Activated CD4-positive, alpha-beta T cell treated with anti-CD3 and anti-CD28 coated beads for 4 hours (primary cell): Measurements from ENCODE around the gene LDB2.
"Not testable (repeated sequence)": the region's sequence is repeated elsewhere in the genome, so short reads cannot be mapped to it uniquely, and the experiment has no call there.

Experiments used
- DNase-seq, 2 donors: peaks; one replicate each; pipeline ENCODE4 v3.0.0-alpha.2; 2020

The LDB2 gene

DNA sequence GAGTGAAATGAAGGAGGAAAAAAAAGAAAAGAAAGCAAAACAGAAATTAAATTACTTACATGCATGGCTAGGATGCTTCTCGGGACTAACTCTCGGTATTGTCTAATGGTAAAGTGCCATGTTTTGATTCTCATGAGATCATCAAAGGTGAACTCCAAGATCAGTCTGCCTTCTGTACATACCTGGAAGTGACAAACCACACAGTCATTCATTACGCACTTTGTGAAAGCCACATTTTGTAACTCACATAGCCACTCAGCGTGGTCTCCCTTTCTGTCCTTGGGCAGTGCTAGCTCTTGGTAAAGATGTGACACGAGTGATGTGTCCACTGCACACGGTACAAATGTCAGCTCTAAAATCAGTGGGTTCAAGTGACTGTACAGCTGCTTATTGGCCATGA, 309.8 kb downstream of the LDB2 start:
- DNase-seq, result no peak

DNA sequence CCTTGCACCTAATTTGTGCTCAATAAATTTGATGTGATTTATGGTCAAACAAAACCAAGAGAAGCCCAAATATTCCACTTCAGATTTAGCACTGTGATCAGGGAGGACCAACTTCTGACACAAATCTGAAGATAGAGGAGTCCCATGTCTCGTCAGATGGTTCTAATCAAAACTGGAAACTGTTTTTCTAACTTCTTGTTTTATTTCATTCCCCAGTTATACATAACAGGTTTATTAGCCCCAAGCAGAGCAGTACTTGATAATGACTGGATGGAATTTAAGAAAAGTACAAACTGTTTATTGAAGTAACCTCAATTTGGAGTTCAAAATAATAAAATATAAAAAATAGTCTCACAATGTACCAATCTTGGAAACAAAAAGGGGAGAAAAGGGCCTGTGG, 310.3 kb downstream of the LDB2 start:
- DNase-seq, result no peak

DNA sequence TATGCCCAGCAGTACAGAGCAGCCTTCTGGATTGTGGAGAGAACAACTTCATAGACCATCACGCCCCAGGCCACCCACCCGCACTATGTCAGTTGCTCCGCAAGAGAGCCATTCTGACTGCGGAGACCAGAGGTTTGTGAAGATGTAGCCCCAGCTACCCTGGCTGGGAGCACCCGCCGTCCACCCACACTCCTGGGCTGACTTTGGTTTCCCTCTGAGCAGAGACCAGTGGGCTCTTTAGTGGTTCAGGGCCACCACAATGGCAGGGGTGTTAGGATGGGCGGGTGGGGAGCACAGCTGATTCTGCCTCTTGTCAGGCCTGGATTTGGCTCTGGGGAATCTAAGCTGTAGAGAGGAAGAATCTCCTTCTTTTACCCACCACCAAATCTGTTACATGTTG, 313.4 kb downstream of the LDB2 start:
- no peak for DNase-seq

DNA sequence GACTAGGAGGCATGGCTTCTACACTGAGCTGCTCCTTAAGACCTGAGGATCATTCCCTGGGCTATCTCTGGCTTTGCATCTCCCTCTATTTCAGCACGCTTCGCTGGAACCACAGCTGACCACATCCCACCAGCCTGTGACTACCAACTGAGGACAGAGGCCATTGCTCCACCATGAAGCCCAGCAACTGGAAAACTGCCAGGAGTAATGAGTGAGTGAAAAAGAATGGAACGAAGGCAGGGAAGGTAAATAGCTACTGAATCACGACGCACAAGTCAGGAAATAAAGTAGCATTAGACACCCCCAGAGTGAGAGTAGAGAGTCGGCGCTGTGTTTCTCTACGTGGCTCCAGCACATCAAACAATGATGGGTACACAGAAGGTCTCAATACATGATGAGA, 314.7 kb downstream of the LDB2 start:
- no peak for DNase-seq

DNA sequence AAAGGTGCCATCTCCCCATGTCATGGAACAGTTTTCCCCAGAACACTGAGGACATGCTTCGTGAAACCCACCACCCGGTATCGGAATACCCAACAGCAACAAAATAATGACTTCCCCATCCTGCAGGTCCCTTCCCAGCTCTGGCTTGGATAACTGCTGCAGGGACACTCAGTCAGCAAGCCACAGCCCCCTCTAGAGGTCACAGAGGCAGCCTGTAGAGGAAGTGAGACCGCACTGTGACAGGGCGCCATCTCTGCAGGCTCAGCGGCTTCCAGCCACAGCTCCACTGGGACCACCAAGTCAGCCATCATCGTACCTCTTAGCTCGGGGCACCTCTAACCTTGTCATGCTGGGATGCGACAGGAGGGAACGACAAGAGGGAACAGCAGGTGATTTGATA, 315.9 kb downstream of the LDB2 start:
- DNase-seq, result no peak

DNA sequence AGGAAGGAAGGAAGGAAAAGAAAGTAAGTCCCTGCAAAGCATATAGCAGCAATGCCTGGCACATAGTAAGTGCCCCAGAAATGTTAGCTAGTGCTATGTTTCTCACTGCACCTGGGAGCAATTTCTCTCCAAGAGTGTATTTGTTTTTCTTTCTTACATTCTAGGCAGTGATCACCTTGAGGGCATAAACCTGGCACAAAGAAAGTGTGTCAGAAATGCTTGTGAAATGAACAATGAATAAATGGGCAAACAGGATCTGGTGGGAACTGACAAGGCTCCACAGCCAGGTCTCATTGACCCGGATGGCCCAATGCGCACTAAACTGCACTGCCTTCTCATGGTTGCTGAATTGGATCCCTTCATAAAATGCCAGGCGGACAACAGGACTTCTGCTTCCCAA, 316.4 kb downstream of the LDB2 start:
- no peak for DNase-seq

DNA sequence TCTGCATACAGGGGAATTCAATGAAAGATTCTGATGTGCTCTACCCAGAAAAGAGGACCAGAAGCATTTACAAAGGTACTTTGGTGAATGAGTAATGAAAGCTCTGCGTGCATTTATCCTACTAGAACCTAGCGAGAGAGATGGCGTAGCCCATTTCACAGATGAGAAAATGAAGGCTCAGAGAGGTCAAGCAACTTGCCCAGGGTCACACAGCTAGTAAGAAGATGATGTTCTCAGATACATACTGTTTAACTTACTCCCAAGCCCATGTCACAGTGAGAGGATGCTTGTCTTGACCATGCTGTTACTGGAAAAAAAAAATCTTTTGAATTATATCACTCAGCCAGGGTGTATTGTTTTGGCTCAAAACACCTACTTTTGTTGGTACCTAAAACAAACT, 317.3 kb downstream of the LDB2 start:
- no peak for DNase-seq

DNA sequence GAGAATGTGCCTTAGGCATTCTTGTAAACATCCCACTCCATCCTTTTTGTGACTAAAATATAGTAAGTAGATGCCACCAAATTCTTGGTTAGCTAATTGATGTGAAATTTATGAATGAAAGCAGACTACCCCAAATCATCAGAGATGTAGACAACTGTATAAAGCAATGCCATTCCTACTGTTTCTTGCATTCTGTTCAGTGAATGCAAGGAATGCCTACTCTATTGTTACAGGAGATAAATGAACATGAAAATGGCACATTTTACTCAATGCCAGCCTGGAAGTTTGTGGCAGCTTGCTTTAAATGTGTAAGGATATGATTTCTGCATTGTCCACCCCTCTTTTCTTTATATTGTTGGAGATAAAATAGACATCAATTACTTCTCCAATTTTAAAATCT, 317.9 kb downstream of the LDB2 start:
- no peak for DNase-seq

DNA sequence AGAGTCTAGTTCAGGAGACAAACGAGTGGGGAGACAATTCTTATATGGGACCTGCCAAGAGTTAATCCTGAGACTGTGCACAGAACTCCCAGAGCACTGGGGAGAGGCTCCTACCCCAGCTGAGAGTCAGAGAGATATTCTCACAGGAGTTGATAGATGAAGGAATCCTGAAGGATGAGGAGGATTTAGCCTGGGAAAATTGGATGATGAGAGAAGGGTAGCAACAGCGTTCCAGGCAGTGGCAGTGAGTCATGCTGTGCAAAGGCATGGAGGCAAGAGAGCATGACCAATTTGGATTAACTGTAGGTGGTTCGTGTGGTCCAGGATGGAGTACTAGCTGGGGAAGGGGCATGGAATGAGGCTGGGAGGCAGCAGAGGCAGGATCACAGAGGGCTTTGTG, 318.6 kb downstream of the LDB2 start:
- no peak for DNase-seq

DNA sequence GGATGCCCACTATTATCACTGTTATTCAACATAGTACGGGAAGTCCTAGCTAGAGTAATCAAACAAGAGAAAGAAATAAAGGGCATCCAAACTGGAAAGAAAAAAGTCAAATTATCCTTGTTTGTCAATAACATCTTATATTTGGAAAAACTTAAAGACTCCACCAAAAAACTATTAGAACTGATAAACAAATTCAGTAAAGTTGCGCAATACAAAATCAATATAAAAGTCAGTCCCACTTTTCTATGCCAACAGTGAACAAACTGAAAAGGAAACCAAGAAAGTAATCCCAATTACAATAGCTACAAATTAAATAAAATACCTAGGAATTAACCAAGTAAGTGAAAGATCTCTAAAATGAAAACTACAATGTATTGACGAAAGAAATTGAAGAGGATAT, 321.3 kb downstream of the LDB2 start:
- no peak for DNase-seq

DNA sequence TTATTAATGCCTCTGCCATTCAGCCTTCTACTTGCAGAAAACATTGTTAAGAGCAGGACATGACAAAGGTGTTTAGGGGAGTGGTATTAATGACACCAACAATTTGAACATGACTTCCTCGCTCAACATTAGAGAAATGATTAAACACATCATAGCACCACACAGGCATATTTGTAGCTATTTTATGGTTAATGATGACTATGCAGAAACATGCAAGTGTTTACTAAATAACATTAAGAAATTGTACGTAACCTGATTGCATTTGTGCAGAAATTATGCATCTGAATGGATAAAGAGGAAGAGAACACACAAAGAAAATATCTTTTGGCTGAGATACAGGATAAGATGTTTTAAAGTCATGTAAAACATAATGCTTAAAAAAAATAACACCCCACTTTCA, 323.5 kb downstream of the LDB2 start:
- DNase-seq, result no peak

DNA sequence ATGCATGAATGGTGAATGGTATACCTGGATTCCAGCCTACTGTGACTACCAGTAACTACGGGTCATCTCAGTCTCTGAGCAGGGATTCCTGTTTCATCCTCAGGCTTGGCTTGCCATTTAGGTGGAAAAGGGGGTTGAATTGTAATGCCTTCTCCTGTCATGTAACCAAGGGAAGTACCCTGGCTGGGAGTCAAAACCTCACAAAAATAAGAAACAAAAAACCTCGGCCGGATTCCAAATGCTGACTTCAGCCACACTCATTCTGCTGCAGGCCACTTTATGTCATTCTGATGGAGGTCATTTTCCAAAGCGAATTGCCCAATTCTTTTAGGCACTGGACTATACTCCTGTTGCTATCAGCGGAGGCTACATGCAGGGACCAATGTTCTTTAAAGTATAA, 324.7 kb downstream of the LDB2 start:
- DNase-seq, result no peak

DNA sequence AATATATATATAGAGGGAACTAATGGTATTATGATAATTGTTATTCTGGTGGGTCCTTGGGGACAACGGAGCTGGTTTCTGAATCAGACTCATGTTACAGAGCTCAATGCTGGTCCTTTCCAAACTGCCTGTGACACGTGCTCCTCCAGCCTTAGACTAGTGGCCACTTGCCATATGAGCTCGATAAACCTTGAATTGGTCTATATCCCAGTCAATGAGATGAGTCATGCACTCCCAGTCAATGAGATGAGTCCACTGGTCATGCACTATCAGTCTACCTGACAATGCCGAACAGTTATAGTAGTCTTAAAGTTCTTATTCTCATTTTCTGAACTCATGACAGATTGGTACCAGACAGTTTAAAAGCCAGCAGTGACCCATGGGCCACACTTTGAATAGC, 325.2 kb downstream of the LDB2 start:
- no peak for DNase-seq

DNA sequence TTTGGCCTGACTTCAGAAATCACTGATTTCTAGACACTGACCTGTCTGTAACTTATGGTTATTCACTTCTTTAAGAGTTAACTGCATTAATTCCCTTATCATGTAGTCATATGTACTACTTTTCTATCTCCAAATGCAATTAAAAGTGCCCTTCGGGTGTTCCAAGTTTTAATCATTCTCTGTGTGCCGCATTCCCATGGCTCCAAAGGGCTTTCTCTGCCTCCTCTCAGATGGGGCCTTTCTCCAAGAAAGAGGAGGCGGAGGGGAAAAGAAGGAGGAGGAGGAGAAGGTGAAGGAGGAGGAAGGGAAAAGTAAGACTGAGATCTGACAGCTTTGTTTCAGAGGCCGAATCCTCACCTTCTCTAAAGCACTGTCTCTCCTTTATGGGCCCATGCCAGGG, 325.8 kb downstream of the LDB2 start:
- DNase-seq, result no peak

DNA sequence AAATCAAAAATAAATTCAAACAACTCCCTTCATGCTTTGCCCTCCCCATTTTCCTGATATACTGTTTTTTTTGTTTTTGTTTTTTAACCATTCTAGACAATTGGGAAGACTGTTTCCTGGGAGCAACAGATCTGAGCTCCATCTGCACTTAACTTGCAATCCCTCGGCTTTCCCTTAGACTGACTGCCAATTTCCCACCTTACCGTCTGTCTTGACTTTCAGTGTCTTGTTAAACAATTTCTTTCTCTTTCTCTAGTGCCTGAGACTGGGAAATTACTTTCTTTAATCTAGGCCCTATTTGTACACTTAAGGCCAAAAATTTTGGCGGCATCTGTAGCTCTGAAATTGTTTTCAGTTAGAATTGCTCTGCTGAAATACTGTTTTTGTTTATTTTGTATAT, 326.3 kb downstream of the LDB2 start:
- no peak for DNase-seq

DNA sequence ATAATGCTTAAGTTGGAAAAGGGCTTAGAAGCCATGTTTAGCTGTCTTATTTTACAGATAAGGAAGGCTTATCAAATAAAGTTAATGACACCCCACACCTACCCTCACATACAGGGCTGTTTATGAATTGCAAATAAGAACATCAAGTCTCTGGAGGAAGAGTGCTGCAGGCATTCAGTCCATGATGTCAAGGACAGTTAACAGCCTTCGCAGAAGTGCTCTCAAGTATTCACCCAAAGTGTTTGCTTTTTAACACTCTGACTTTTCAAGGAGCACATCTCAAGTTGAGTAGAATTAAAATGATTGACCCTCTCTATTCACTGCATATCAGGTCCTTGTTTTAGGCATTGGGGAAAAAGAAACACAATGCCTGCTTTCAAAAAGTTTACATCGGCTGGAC, 328.7 kb downstream of the LDB2 start:
- DNase-seq, result no peak

DNA sequence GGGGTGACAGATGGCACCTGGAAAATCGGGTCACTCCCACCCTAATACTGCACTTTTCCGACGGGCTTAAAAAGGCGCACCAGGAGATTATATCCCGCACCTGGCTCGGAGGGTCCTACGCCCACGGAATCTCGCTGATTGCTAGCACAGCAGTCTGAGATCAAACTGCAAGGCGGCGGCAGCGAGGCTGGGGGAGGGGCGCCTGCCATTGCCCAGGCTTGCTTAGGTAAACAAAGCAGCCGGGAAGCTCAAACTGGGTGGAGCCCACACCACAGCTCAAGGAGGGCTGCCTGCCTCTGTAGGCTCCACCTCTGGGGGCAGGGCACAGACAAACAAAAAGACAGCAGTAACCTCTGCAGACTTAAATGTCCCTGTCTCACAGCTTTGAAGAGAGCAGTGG, 341.1 kb downstream of the LDB2 start:
- not testable (repeated sequence) for DNase-seq

DNA sequence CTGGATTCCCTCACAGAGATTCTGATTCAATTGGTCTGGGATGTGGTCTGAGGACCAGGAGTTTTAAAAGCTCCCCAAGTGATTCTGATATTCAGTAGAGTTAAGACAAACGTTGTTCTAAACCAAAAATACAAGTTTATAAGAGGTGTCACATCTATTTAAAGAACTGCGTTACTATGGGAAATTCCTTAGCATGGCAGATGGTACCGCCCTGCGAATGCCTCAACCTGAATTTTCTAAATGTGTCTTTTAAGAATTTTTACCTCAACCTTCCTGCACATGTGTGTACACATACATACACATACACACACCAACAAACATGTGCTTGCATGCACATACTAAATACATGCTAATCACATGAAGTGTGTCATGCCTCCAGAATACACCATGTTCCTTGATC, 343.3 kb downstream of the LDB2 start:
- no peak for DNase-seq

DNA sequence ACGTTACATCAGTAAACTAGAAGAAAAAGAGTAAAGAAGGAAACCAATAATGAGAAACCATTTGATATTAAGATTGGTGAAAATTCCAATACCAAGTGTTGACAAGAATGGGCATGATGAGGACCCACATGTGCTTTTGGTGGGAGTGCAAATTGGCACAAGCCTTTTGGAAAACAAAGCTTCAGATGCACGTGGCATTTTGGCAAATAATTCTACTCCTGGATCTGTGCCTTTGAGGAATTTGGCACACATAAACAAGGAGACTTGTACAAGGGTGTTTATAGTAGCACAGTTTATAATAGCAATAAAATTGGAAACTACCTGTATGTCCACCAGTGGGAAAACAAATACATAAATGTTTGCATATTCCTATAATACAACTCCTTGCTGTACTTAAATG, 347.9 kb downstream of the LDB2 start:
- DNase-seq, result no peak

DNA sequence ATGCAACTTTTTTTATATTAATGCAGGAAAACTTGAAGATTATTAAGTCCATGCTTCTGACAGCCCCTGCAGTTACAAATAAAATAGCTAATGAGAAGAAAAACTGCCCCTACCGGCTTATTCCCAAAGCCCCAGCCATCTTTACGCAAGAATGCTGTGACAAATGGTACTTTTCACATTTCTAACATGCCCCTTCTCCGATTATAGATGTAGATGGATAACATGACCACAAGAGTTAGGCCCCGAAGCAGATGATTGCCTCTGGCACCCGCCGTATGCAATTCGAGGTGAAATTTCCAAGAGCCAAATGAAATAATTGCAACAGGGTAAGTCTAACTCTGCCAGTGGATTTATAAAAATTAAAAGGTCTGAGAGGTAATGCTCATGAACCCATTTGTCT, 352.8 kb downstream of the LDB2 start:
- no peak for DNase-seq

DNA sequence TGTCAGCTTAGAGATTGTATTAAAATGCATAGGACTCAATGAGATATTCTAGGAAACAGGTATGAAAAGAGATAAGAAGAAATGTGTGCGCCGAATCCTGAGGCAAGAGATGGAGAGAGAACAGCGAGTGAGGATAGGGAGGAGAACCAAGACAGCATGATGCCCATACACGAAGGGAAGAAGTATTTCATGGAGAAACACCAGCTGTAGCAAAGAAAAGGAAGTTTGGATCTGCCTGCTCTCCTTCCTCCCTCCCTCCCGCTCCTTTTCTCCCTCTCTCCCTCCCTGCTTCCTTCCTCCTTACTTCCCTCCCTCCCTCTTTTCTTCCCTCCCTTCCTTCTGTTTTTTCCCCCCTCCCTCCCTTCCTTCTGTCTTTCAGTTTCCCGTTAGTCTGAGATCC, 353.6 kb downstream of the LDB2 start:
- no peak for DNase-seq

DNA sequence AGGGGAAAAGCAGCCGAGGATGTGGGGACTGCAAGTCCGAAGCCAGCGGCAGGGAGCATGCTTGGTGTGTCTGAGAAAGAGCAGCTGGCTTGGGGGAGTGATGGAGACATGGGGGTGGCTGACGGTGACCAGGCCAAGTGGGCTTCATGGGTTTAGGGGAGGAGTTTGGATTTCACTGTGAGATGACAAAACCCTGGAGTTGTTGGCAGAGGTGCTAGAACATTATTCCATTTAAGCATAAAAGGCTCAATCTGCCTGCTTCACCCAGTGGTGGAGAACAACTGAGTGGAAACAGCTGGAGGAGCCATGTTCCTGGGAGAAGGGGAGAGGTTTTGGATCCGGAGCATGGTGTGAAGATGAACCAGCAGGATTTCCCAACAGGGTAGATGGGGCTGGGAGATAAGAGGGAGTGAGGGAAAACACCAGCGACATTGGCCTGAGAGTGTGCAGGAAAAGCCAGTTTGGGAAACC, 354.2 kb downstream of the LDB2 start:
- no peak for DNase-seq

DNA sequence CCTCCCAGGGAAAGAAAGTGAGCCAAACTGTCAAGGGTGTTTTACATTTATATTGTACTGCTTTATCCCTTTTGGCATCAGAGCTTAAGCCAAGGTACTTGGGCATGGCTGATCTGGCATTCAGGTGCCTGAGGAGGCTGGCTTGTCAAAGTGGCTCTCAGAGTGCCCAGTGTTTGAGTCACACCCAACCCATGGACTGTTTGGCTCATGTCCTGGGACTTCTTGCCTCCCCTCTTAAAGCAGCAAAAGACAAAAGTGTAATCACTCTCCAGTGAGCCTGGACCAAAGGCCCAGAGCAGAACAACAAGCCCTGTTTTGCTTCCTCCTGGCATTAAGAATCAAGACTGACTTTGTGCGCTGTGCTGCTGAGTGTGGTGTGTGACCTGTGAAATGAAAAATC, 360.5 kb downstream of the LDB2 start:
- no peak for DNase-seq

DNA sequence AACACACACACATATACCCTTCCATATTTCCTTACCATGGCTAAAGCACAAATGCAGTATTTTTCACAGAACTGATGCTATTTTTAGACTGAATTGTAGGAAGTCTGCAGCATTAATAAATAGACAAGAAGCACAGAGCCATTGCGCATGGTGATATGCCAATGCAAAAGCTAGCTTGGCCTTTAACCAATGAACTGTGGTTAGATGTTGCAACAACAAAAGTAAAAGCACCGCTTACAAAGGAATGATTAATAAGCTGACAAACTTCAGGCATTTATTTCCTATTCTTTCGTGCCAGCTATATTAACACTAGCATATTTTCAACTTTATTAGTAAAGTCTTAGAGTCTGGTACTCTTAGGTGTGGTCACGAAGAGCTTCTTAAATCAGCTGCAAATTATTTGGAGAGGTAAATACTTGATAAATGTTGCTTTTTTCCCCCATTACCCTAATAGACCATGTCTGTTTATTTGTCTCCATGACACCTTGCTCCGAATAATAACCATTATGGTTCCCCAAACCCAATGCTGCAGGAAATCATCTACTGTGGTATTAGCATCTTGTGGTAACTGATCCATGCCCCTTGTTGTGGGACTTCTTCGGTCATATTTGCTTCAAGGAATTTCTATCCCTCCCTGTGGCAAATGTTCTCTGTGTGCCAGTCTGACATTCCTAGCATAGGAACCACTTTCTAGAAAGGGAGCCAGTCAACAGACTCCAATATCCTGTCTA, 366.0 kb downstream of the LDB2 start:
- no peak for DNase-seq
